HG03097 (cell line): ENCODE results near the gene GTF2A1.

Experiments used
- ATAC-seq: cut with Tn5 transposase; IDR thresholded peaks from one replicate; pipeline ENCODE4 v1.9.1; 2021; ENCODE audit not compliant: unreplicated experiment, low FRiP score

Gene GTF2A1

GRCh38 chr14:81187832-81188522, 32.8 kb downstream of the GTF2A1 start:
- ATAC-seq = peak; percentile 81

GRCh38 chr14:81179631-81180030, 41.1 kb downstream of the GTF2A1 start:
- no peak for ATAC-seq

GRCh38 chr14:81178063-81178462, 42.7 kb downstream of the GTF2A1 start:
- ATAC-seq = no peak

- no peak for ATAC-seq
Observed at GRCh38 chr14:81177225-81177624, 43.5 kb downstream of the GTF2A1 start.

- no peak for ATAC-seq
Observed at GRCh38 chr14:81176241-81176640, 44.5 kb downstream of the GTF2A1 start.

- ATAC-seq = no peak
Observed at GRCh38 chr14:81172881-81173280, 47.9 kb downstream of the GTF2A1 start.

GRCh38 chr14:81172353-81172752, 48.4 kb downstream of the GTF2A1 start:
- ATAC-seq = no peak

GRCh38 chr14:81170829-81171195, 49.9 kb downstream of the GTF2A1 start:
- no peak for ATAC-seq

- ATAC-seq = peak; percentile 93
Observed at GRCh38 chr14:81170104-81170828, 50.5 kb downstream of the GTF2A1 start.

- peak; percentile 10 for ATAC-seq
Observed at GRCh38 chr14:81169711-81170103, 51.1 kb downstream of the GTF2A1 start.

GRCh38 chr14:81169267-81169666, 51.5 kb downstream of the GTF2A1 start:
- no peak for ATAC-seq

- no peak for ATAC-seq
Observed at GRCh38 chr14:81166121-81166520, 54.6 kb downstream of the GTF2A1 start.

GRCh38 chr14:81165188-81165587, 55.6 kb downstream of the GTF2A1 start:
- no peak for ATAC-seq

GRCh38 chr14:81164167-81164774, 56.5 kb downstream of the GTF2A1 start:
- ATAC-seq = peak; percentile 88

- no peak for ATAC-seq
Observed at GRCh38 chr14:81162941-81163340, 57.8 kb downstream of the GTF2A1 start.

GRCh38 chr14:81161749-81162148, 59.0 kb downstream of the GTF2A1 start:
- no peak for ATAC-seq

GRCh38 chr14:81161088-81161487, 59.7 kb downstream of the GTF2A1 start:
- no peak for ATAC-seq

- no peak for ATAC-seq
Observed at GRCh38 chr14:81157431-81157830, 63.3 kb downstream of the GTF2A1 start.

- ATAC-seq = no peak
Observed at GRCh38 chr14:81153187-81153586, 67.6 kb downstream of the GTF2A1 start.

GRCh38 chr14:81148635-81149034, 72.1 kb downstream of the GTF2A1 start:
- ATAC-seq = no peak

GRCh38 chr14:81147140-81147897, 73.4 kb downstream of the GTF2A1 start:
- no peak for ATAC-seq
